Liver (tissue), 9 donors: ENCODE measurements around the gene GPATCH8. TPM values are rescaled to one million over a fixed set of nuclear protein-coding genes. Genes with fewer than 3 reads are reported as not detected.

Experiments
- DNase-seq: peaks from one replicate; pipeline ENCODE4 v3.0.0-alpha.2; 2017; ENCODE audit warnings: low spot score
- H3K27ac ChIP-seq, 2 donors: one replicate each; pipeline ENCODE4 v1.7.0; 2013; ENCODE audit warnings: inconsistent platforms in 2 of 2, low read length in 2 of 2, control low read depth in 1 of 2, low read depth in 1 of 2, mild to moderate bottlenecking in 1 of 2
- H3K27me3 ChIP-seq, 4 donors: one replicate each; pipeline versions ENCODE4 v1.6.1 to v1.7.0; 2013; ENCODE audit warnings: low read length in 3 of 4, inconsistent platforms in 1 of 4, mild to moderate bottlenecking in 1 of 4, moderate library complexity in 1 of 4; ENCODE audit not compliant: control insufficient read depth in 4 of 4, insufficient read depth in 4 of 4
- H3K36me3 ChIP-seq, 4 donors: one replicate each; pipeline versions ENCODE4 v1.6.1 to v1.7.0; 2013; ENCODE audit warnings: low read length in 3 of 4, mild to moderate bottlenecking in 3 of 4, low read depth in 1 of 4, moderate library complexity in 1 of 4; ENCODE audit not compliant: control insufficient read depth in 4 of 4, insufficient read depth in 3 of 4
- H3K4me1 ChIP-seq, 4 donors: one replicate each; pipeline versions ENCODE4 v1.6.1 to v1.7.0; 2013; ENCODE audit warnings: low read length in 3 of 4, mild to moderate bottlenecking in 3 of 4, moderate library complexity in 1 of 4; ENCODE audit not compliant: control insufficient read depth in 4 of 4, insufficient read depth in 4 of 4
- H3K4me3 ChIP-seq, 3 donors: one replicate each; pipeline versions ENCODE4 v1.6.1 to v1.7.0; 2013; ENCODE audit warnings: low read length in 3 of 3, control low read depth in 1 of 3, low read depth in 1 of 3, mild to moderate bottlenecking in 1 of 3
- H3K9ac ChIP-seq, 2 donors: one replicate each; pipeline ENCODE4 v1.7.0; 2013; ENCODE audit warnings: low read length in 2 of 2, mild to moderate bottlenecking in 2 of 2, moderate library complexity in 2 of 2, control low read depth in 1 of 2, low read depth in 1 of 2
- H3K9me3 ChIP-seq, 4 donors: one replicate each; pipeline versions ENCODE4 v1.6.1 to v1.7.0; 2013; ENCODE audit warnings: low read length in 3 of 4; ENCODE audit not compliant: control insufficient read depth in 4 of 4
- EGR1 ChIP-seq, 2 donors: IDR thresholded peaks; 2 replicates each; pipeline ENCODE4 v1.6.1; 2016 to 2018; ENCODE audit warnings: antibody characterized with exemption in 2 of 2, low read depth in 2 of 2
- FOXA2 ChIP-seq: IDR thresholded peaks from 2 replicates; pipeline ENCODE4 v1.6.1; 2016; ENCODE audit warnings: antibody characterized with exemption
- GABPA ChIP-seq, 2 donors: IDR thresholded peaks in 1 of 2; conservative IDR thresholded peaks in 1 of 2; 2 replicates each; pipeline ENCODE4 v1.6.1; 2016; ENCODE audit warnings: antibody characterized with exemption in 2 of 2, mild to moderate bottlenecking in 1 of 2, moderate library complexity in 1 of 2
- HNF4G ChIP-seq: IDR thresholded peaks from 2 replicates; pipeline ENCODE4 v1.6.1; 2016; ENCODE audit warnings: antibody characterized with exemption
- JUND ChIP-seq, 2 donors: IDR thresholded peaks; 2 replicates each; pipeline ENCODE4 v1.6.1; 2016; ENCODE audit warnings: antibody characterized with exemption in 2 of 2
- MAX ChIP-seq: IDR thresholded peaks from 2 replicates; pipeline ENCODE4 v1.6.1; 2016; ENCODE audit warnings: antibody characterized with exemption
- NR2F2 ChIP-seq: IDR thresholded peaks from 2 replicates; pipeline ENCODE4 v1.6.1; 2016; ENCODE audit warnings: antibody characterized with exemption
- RAD21 ChIP-seq, 2 donors: IDR thresholded peaks; 2 replicates each; pipeline ENCODE4 v1.6.1; 2016; ENCODE audit warnings: antibody characterized with exemption in 2 of 2, mild to moderate bottlenecking in 2 of 2
- REST ChIP-seq: IDR thresholded peaks from 2 replicates; pipeline ENCODE4 v1.6.1; 2016; ENCODE audit warnings: antibody characterized with exemption, mild to moderate bottlenecking
- RXRA ChIP-seq, 2 donors: IDR thresholded peaks; 2 replicates each; pipeline ENCODE4 v1.6.1; 2017 to 2018; ENCODE audit warnings: antibody characterized with exemption in 2 of 2, mild to moderate bottlenecking in 1 of 2
- SP1 ChIP-seq: IDR thresholded peaks from 2 replicates; pipeline ENCODE4 v1.6.1; 2018; ENCODE audit warnings: antibody characterized with exemption, mild to moderate bottlenecking
- TAF1 ChIP-seq: conservative IDR thresholded peaks from 2 replicates; pipeline ENCODE4 v1.6.1; 2016; ENCODE audit warnings: antibody characterized with exemption, mild to moderate bottlenecking
- YY1 ChIP-seq: IDR thresholded peaks from 2 replicates; pipeline ENCODE4 v1.6.1; 2016; ENCODE audit warnings: antibody characterized with exemption, mild to moderate bottlenecking
- WGBS: extraction: QIAGEN DNeasy Blood & Tissue Kit; methylation state at CpG from one replicate; pipeline ENCODE4 v1.1.7; 2013; 5-methylcytosine and 5-hydroxymethylcytosine counted together
- polyA plus RNA-seq, 2 donors: library from polyadenylated mRNA; stranded (reverse) in 1 of 2; unstranded in 1 of 2; fragments of 200-250 nt in 1 of 2; fragments of >200 nt in 1 of 2; fragmentation: Nextera tagmentation in 1 of 2; extraction: Ambion mirVana in 1 of 2; gene quantifications; one replicate each; pipeline versions ENCODE4 v1.2.1 to v1.2.3, GENCODE V29; 2013 to 2015
- total RNA-seq, 2 donors: library from RNA; depleted of rRNA; stranded (reverse); fragments of >200 nt; gene quantifications; one replicate each; pipeline ENCODE4 v1.2.3, GENCODE V29; 2014
- TF ChIP-seq, protein P1 (sequence below): fragments of 150-350 bp; IDR thresholded peaks from 2 replicates; pipeline ENCODE4 v1.5.1; 2017; ENCODE audit warnings: improper control_type of control experiment, low read depth, low read length; ENCODE audit not compliant: missing input control
- TF ChIP-seq, protein P2 (sequence below): IDR thresholded peaks from 2 replicates; pipeline ENCODE4 v1.6.1; 2016; ENCODE audit warnings: antibody characterized with exemption
- TF ChIP-seq, protein P3 (sequence below): IDR thresholded peaks from 2 replicates; pipeline ENCODE4 v1.6.1; 2016; ENCODE audit warnings: antibody characterized with exemption
- donor health status: healthy.
- donor health status: healthy.
- donor health status: healthy.
- donor health status: healthy.
- donor health status: healthy.

Gene GPATCH8
- total and polyA plus RNA-seq, 4 donors: 4.2 to 21.8 (median 9.9) TPM

DNA sequence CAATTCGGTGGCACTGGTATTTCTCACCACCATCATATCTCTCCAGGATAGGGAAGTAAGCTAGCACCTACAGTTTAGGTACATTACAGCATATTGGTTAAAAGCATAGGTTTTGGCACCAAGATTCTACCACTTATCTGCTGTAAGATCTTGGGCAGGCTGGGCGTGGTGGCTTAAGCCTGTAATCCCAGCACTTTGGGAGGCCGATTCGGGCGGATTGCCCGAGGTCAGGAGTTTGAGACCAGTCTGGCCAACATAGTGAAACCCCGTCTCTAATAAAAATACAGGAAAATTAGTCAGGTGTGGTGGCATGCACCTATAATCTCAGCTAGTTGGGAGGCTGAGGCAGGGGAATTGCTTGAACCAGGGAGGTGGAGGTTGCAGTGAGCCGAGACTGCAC, 51.4 kb downstream of the GPATCH8 start:
- TF ChIP-seq TAF1 (no peak), HNF4G (no peak), REST (no peak), GABPA (IDR thresholded peaks at IDR 0.05 in 1 of 2, conservative IDR thresholded peaks at IDR 0.05 in 1 of 2) (no peak), YY1 (no peak), RAD21 (IDR thresholded peaks at IDR 0.05) (no peak), FOXA2 (no peak), EGR1 (IDR thresholded peaks at IDR 0.05; ENCODE audit: low read depth in 2 of 2) (no peak), RXRA (IDR thresholded peaks at IDR 0.05) (no peak), SP1 (no peak), MAX (no peak)
- TF ChIP-seq, protein P1, sequence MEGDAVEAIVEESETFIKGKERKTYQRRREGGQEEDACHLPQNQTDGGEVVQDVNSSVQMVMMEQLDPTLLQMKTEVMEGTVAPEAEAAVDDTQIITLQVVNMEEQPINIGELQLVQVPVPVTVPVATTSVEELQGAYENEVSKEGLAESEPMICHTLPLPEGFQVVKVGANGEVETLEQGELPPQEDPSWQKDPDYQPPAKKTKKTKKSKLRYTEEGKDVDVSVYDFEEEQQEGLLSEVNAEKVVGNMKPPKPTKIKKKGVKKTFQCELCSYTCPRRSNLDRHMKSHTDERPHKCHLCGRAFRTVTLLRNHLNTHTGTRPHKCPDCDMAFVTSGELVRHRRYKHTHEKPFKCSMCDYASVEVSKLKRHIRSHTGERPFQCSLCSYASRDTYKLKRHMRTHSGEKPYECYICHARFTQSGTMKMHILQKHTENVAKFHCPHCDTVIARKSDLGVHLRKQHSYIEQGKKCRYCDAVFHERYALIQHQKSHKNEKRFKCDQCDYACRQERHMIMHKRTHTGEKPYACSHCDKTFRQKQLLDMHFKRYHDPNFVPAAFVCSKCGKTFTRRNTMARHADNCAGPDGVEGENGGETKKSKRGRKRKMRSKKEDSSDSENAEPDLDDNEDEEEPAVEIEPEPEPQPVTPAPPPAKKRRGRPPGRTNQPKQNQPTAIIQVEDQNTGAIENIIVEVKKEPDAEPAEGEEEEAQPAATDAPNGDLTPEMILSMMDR: no peak
- TF ChIP-seq, protein P2, sequence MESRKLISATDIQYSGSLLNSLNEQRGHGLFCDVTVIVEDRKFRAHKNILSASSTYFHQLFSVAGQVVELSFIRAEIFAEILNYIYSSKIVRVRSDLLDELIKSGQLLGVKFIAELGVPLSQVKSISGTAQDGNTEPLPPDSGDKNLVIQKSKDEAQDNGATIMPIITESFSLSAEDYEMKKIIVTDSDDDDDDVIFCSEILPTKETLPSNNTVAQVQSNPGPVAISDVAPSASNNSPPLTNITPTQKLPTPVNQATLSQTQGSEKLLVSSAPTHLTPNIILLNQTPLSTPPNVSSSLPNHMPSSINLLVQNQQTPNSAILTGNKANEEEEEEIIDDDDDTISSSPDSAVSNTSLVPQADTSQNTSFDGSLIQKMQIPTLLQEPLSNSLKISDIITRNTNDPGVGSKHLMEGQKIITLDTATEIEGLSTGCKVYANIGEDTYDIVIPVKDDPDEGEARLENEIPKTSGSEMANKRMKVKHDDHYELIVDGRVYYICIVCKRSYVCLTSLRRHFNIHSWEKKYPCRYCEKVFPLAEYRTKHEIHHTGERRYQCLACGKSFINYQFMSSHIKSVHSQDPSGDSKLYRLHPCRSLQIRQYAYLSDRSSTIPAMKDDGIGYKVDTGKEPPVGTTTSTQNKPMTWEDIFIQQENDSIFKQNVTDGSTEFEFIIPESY: no peak
- TF ChIP-seq, protein P3, sequence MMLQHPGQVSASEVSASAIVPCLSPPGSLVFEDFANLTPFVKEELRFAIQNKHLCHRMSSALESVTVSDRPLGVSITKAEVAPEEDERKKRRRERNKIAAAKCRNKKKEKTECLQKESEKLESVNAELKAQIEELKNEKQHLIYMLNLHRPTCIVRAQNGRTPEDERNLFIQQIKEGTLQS: no peak
- Histone ChIP-seq H3K9me3 (no peaks in the 10 kb centered on the region), H3K27ac (no peak overlapping the region), H3K9ac (no peak overlapping the region), H3K27me3 (no peaks in the 10 kb centered on the region), H3K4me3 (no peak overlapping the region), H3K4me1 (no peaks in the 10 kb centered on the region), H3K36me3 (no peaks in the 10 kb centered on the region)
- WGBS: 97% methylated on average over 8 of the region's 8 CpGs
- DNase-seq: no peak

GRCh38 chr17:44451016-44451627, 52.1 kb downstream of the GPATCH8 start:
- DNase-seq: no peak
- H3K4me1 ChIP-seq: no peaks in the 10 kb centered on the region
- no peak overlapping the region for H3K9ac ChIP-seq
- 87% methylated on average over 6 of the region's 6 CpGs for WGBS
- no peaks in the 10 kb centered on the region for H3K27me3 ChIP-seq
- no peak overlapping the region for H3K27ac ChIP-seq
- TF ChIP-seq MAX: no peak
- TF ChIP-seq NR2F2: no peak
- TF ChIP-seq RAD21 (IDR thresholded peaks at IDR 0.05): no peak
- TF ChIP-seq, protein P3: no peak
- TF ChIP-seq RXRA (IDR thresholded peaks at IDR 0.05): no peak
- no peak for TF ChIP-seq JUND (IDR thresholded peaks at IDR 0.05)
- TF ChIP-seq EGR1 (IDR thresholded peaks at IDR 0.05; ENCODE audit: low read depth in 2 of 2): no peak
- no peak for TF ChIP-seq SP1
- TF ChIP-seq, protein P2: no peak
- H3K4me3 ChIP-seq: no peak overlapping the region
- no peaks in the 10 kb centered on the region for H3K9me3 ChIP-seq
- no peaks in the 10 kb centered on the region for H3K36me3 ChIP-seq
